NB4 (cell line): ENCODE results near the gene ORC2.

Experiments
- DNase-seq: peaks from one replicate; pipeline ENCODE4 v3.0.0; 2010; ENCODE audit warnings: low read depth
- H3K4me3 ChIP-seq: one replicate; pipeline ENCODE4 v1.5.1; 2011; ENCODE audit warnings: mild to moderate bottlenecking, low read depth, low read length, moderate library complexity
- MYC ChIP-seq: IDR thresholded peaks from 2 replicates; pipeline ENCODE4 v1.6.1; 2011; ENCODE audit warnings: low read depth, low read length
- POLR2A ChIP-seq: IDR thresholded peaks from 2 replicates; pipeline ENCODE4 v1.6.1; 2011; ENCODE audit warnings: mild to moderate bottlenecking; ENCODE audit not compliant: insufficient read length; ENCODE audit errors: extremely low read depth
- TF ChIP-seq, protein P1 (sequence below): IDR thresholded peaks from 2 replicates; pipeline ENCODE4 v1.6.1; 2011; ENCODE audit warnings: low read depth, low read length
- TF ChIP-seq, protein P2 (sequence below): IDR thresholded peaks from one replicate; pipeline ENCODE4 v1.5.1; 2012; ENCODE audit warnings: low read depth, low read length

ORC2 gene

DNA sequence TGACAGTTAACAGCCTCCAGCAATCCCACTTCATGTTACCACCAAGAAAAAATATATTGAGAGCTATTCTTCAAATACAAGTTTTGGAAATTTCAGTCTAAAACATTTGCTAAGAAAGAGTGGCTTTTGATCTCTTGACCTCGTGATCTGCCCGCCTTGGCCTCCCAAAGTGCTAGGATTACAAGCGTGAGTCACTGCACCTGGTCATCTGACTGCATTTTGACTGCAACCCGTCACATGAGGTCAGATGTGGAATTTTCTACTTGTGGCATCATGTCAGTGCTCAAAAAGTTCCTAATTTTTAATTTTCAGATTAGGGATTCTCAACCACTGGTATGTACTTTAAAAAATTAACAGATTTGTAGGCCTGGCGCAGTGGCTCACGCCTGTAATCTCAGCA is 89.9 kb downstream of the ORC2 start:
- no peak for TF ChIP-seq POLR2A
- TF ChIP-seq, protein P1, sequence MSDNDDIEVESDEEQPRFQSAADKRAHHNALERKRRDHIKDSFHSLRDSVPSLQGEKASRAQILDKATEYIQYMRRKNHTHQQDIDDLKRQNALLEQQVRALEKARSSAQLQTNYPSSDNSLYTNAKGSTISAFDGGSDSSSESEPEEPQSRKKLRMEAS = no peak
- no peak overlapping the region for H3K4me3 ChIP-seq
- DNase-seq = no peak

DNA sequence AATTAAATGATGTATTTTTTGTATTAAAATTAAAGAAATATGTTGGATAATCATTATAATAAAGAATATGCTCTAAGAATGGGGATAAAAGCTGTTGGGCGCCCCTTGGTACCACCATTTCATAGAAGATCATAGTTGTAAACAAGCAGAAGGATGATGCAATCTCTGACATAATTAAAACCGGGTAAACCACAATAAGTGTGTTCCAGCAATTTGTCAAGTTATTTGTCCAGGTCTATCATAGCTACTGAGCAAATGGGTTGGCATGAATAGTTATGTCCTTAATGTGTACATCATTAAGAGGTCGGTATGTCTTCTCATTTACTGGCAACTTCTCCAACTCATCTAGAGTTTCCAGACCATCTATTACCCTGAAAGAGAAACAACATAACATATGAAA is 92.3 kb downstream of the ORC2 start:
- no peak overlapping the region for H3K4me3 ChIP-seq
- peak; percentile 63 for DNase-seq
- TF ChIP-seq, protein P1 = no peak
- TF ChIP-seq POLR2A (no peak), MYC (no peak)
- TF ChIP-seq, protein P2, sequence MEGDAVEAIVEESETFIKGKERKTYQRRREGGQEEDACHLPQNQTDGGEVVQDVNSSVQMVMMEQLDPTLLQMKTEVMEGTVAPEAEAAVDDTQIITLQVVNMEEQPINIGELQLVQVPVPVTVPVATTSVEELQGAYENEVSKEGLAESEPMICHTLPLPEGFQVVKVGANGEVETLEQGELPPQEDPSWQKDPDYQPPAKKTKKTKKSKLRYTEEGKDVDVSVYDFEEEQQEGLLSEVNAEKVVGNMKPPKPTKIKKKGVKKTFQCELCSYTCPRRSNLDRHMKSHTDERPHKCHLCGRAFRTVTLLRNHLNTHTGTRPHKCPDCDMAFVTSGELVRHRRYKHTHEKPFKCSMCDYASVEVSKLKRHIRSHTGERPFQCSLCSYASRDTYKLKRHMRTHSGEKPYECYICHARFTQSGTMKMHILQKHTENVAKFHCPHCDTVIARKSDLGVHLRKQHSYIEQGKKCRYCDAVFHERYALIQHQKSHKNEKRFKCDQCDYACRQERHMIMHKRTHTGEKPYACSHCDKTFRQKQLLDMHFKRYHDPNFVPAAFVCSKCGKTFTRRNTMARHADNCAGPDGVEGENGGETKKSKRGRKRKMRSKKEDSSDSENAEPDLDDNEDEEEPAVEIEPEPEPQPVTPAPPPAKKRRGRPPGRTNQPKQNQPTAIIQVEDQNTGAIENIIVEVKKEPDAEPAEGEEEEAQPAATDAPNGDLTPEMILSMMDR = no peak

DNA sequence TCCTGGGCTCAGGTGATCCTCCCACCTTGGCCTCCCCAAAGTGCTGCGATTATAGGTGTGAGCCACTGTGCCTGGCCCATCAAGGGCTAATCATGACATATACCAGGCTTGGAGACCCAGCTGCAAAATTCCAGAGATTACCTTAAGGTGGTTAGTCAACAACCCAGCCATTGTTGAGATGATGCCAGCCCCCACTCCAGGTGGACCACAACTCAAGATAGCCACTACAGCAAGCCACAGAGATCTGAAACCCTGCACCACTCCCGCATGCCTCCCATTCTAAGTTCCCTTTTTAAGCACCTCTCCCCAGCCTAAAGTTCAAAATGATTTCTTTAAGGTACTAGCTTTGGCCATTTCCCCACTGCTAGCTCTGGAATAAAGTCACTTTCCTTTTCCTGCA is 94.4 kb downstream of the ORC2 start:
- TF ChIP-seq, protein P2 = no peak
- no peak for TF ChIP-seq MYC
- TF ChIP-seq POLR2A = no peak
- TF ChIP-seq, protein P1 = no peak
- H3K4me3 ChIP-seq = no peak overlapping the region
- DNase-seq = peak; percentile 66

DNA sequence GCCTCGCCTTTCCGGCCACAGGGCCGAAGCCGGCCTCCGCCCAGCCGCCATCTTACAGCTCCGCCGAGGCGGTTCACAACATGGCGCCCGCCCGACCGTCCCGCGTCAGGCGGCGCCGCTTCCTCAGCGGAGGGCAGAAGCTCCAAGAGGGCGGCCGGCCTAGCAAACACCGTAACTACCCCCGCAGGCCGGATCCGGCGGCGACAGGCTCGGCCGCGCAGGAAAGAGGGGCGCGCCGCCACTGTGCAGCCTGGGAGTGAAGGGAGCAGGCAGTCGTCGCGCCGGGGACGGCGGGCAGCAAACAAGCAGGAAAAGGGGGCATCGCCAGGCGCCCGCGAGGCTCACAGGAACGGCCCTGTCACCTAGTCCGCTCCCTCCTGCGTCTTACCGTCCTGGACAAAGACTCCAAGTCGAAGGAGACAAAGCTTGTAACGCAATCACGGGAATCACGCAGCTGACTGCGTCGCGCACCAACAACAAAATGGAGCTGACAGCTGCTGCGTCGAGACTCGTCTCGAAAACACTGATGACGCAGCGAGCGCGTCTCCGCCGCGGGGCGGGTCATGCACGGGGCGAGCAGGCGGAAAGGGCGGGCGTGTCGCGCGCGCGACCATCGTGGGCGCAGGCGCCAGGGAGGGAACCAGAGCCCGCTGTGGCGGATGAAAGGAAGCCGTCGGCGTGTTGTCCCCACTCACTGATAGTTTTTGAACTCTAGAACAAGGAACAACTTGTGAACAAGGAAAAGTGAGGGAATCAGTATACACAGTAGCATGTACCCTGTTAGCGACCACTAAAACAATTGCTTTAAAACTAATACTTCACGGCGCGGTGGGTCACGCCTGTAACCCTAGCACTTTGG is 99.1 kb downstream of the ORC2 start, which contains the start of gene CLK1:
Gene CLK1 (minus strand): TSS at position 483 of the 859 bp plus-strand sequence. CDS start 2,796 bp downstream, outside the sequence.
- DNase-seq = peak; percentile 96
- TF ChIP-seq POLR2A (peak; percentile 98), MYC (peak; percentile 82)
- TF ChIP-seq, protein P2 = no peak
- TF ChIP-seq, protein P1 = peak; percentile 85
- H3K4me3 ChIP-seq = peak within 1 kb of the TSS; percentile 84

DNA sequence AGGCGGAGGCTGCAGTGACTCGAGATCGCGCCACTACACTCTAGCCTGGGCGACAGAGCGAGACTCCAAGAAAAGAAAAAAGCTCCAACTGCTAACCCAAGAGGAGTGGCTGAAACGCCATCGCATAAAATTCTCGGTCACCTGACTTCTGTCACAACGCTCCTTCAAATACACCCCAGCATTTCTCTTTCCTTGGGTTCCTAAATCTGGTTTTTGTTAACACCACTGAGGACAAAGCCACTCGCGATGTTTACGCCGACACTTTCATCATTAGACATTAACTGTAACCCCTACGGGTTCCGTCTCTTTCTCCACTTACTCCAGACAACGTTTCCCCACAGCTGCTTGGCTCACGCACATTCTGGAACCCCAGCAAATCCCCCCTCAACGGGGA is 99.7 kb downstream of the ORC2 start:
- no peak for TF ChIP-seq MYC
- TF ChIP-seq, protein P1 = no peak
- TF ChIP-seq POLR2A = no peak
- TF ChIP-seq, protein P2 = no peak
- DNase-seq = no peak
- peak overlapping the region; percentile 84 for H3K4me3 ChIP-seq

DNA sequence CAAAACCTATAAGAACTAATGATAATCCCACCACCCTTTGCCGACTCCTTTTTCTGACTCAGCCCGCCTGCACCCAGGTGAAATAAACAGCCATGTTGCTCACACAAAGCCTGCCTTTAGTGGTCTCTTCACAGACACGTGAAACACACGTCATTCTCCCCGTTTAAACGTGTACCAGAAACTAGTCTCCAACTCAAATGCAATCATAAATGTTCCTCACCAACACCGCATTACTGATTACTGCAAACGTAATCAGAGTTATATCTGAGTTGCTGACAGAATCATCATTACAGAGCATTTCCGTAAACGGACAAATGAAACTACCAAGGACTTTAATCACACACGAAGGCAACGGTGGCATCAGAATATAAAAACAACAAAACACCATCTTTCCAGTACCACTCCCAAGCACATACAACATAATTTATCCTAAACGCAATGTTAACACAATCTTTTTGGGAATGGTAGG is 100.9 kb downstream of the ORC2 start:
- peak overlapping the region; percentile 84 for H3K4me3 ChIP-seq
- peak; percentile 62 for DNase-seq
- TF ChIP-seq, protein P1 = peak; percentile 7; the same call in 1 of the 2 replicates
- no peak for TF ChIP-seq POLR2A
- TF ChIP-seq, protein P2 = no peak
